CD4-positive, alpha-beta T cell (primary cell): ENCODE data around the gene KCNJ15. TPM values are rescaled to one million over a fixed set of nuclear protein-coding genes. Genes with fewer than 3 reads are reported as not detected.

Experiments
- ATAC-seq: fragments of 200-7000 bp; cut with Tn5 transposase; one replicate; pipeline ENCODE4 v1.10.0; 2022; ENCODE audit warnings: mild to moderate bottlenecking; ENCODE audit not compliant: poor library complexity
- CTCF ChIA-PET: fragments of 350-600 bp; sonication (Branson Sonifier 250); formaldehyde crosslinking; loops from one replicate; lab custom pipeline; 2021; ENCODE audit warnings: antibody characterized with exemption, inconsistent platforms; lab: Charles Lee
- POLR2A ChIA-PET: fragments of 350-600 bp; sonication (Branson Sonifier 250); formaldehyde crosslinking; loops from one replicate; lab custom pipeline; 2021; ENCODE audit warnings: antibody characterized with exemption, inconsistent platforms; lab: Charles Lee
- DNase-seq, 14 experiments: peaks; one replicate each; pipeline ENCODE4 v3.0.0-alpha.2; 2013 to 2020; ENCODE audit warnings: mixed read lengths in 2 of 14
- H3K27ac ChIP-seq, 2 donors: one replicate each; pipeline versions ENCODE4 v1.5.1 to v1.7.0; 2013; ENCODE audit warnings: low read length in 2 of 2, low read depth in 1 of 2, mild to moderate bottlenecking in 1 of 2
- H3K27me3 ChIP-seq, 2 experiments: 1 replicate in 1 of 2; 2 replicates in 1 of 2; pipeline versions ENCODE4 v1.6.1 to v1.7.0; 2013; ENCODE audit warnings: low read length in 2 of 2, control low read depth in 1 of 2, mild to moderate bottlenecking in 1 of 2, moderate library complexity in 1 of 2; ENCODE audit not compliant: insufficient read depth in 2 of 2, control insufficient read depth in 1 of 2
- H3K36me3 ChIP-seq: one replicate; pipeline ENCODE4 v1.6.1; 2013; ENCODE audit warnings: low read length, control low read depth; ENCODE audit not compliant: insufficient read depth
- H3K4me1 ChIP-seq: one replicate; pipeline ENCODE4 v1.6.1; 2013; ENCODE audit warnings: low read length, control low read depth; ENCODE audit not compliant: insufficient read depth
- H3K4me3 ChIP-seq: one replicate; pipeline ENCODE4 v1.5.1; 2013; ENCODE audit warnings: mild to moderate bottlenecking, low read length, moderate library complexity
- H3K9me3 ChIP-seq, 2 experiments: 1 replicate in 1 of 2; 2 replicates in 1 of 2; pipeline versions ENCODE4 v1.6.1 to v1.7.0; 2013; ENCODE audit warnings: low read length in 2 of 2, mild to moderate bottlenecking in 2 of 2, control low read depth in 1 of 2, moderate library complexity in 1 of 2; ENCODE audit not compliant: control insufficient read depth in 1 of 2, insufficient read depth in 1 of 2
- H3K27ac Mint-ChIP-seq: one replicate; pipeline ENCODE4 v1.8.0; 2020; ENCODE audit warnings: mixed read lengths
- H3K27me3 Mint-ChIP-seq: one replicate; pipeline ENCODE4 v1.8.0; 2021; ENCODE audit warnings: mixed read lengths
- H3K36me3 Mint-ChIP-seq: one replicate; pipeline ENCODE4 v1.8.0; 2021; ENCODE audit warnings: low read depth, mixed read lengths
- H3K4me1 Mint-ChIP-seq: one replicate; pipeline ENCODE4 v1.8.0; 2021; ENCODE audit warnings: low read depth, mixed read lengths
- H3K4me3 Mint-ChIP-seq: one replicate; pipeline ENCODE4 v1.8.0; 2020; ENCODE audit warnings: mild to moderate bottlenecking, mixed read lengths
- H3K9me3 Mint-ChIP-seq: one replicate; pipeline ENCODE4 v1.8.0; 2020; ENCODE audit warnings: mixed read lengths
- CTCF ChIP-seq: fragments of 200-600 bp; IDR thresholded peaks from one replicate; pipeline ENCODE4 v1.8.0; 2022; ENCODE audit warnings: antibody characterized with exemption, mild to moderate bottlenecking
- intact Hi-C, 2 experiments: fragments of 100-400 bp; cut with DNase I in 1 of 2; cut with micrococcal nuclease in 1 of 2; formaldehyde crosslinking; loops; one replicate each; pipeline versions ENCODE4 v1.15.1 to v1.9.0; 2023 to 2025; cut with DNase I, micrococcal nuclease
- total RNA-seq, 174 experiments: library from RNA in 2 of 174; stranded (reverse) in 2 of 174; gene quantifications; one replicate each; pipeline ENCODE4 v1.2.3 and lab custom pipeline; 2021 to 2026

The KCNJ15 gene
- total RNA-seq, 2 experiments from 2014 or later, result 0.19 TPM; not detected in 1

- peaks cover 7% of the 10 kb centered on the region for H3K4me1 ChIP-seq
- ChIA-PET CTCF (no interaction called here), POLR2A (no interaction called here)
- H3K4me3 ChIP-seq, result no peak overlapping the region
- Mint-ChIP-seq H3K9me3 (no peaks in the 10 kb centered on the region), H3K27me3 (peaks cover 6% of the 10 kb centered on the region), H3K36me3 (no peaks in the 10 kb centered on the region), H3K4me3 (no peak overlapping the region), H3K4me1 (peaks cover 14% of the 10 kb centered on the region), H3K27ac (no peak overlapping the region)
- H3K27me3 ChIP-seq, result no peaks in the 10 kb centered on the region
- no peaks in the 10 kb centered on the region for H3K9me3 ChIP-seq
- H3K27ac ChIP-seq, result no peak overlapping the region
- ATAC-seq (no peak), DNase-seq (no peak)
- intact Hi-C loops, result no loop called here
- H3K36me3 ChIP-seq, result no peaks in the 10 kb centered on the region
- no peak for TF ChIP-seq CTCF
Observed at GRCh38 chr21:38350684-38351083, 93.9 kb downstream of the KCNJ15 start.

GRCh38 chr21:38351176-38351959, 94.6 kb downstream of the KCNJ15 start:
- no peak overlapping the region for H3K27ac Mint-ChIP-seq
- no peaks in the 10 kb centered on the region for H3K9me3 ChIP-seq
- no peaks in the 10 kb centered on the region for H3K36me3 Mint-ChIP-seq
- H3K27ac ChIP-seq, result no peak overlapping the region
- DNase-seq (no peak), ATAC-seq (no peak)
- no peaks in the 10 kb centered on the region for H3K36me3 ChIP-seq
- no peaks in the 10 kb centered on the region for H3K27me3 ChIP-seq
- ChIA-PET POLR2A (interaction anchor here (1.0 to 1.3 kb wide), 2 partner anchors 28 to 131 kb away, joined by 3 to 4 read pairs; no protein-coding TSS in a partner anchor), CTCF (interaction anchor here (1.2 to 1.7 kb wide), 3 partner anchors 13 to 51 kb away, joined by 3 to 5 read pairs (median 4); no protein-coding TSS in a partner anchor)
- TF ChIP-seq CTCF, result no peak
- peaks cover 14% of the 10 kb centered on the region for H3K4me1 Mint-ChIP-seq
- H3K4me3 Mint-ChIP-seq, result no peak overlapping the region
- H3K9me3 Mint-ChIP-seq, result no peaks in the 10 kb centered on the region
- peaks cover 6% of the 10 kb centered on the region for H3K27me3 Mint-ChIP-seq
- intact Hi-C loops, result no loop called here
- no peak overlapping the region for H3K4me3 ChIP-seq
- H3K4me1 ChIP-seq, result peaks cover 12% of the 10 kb centered on the region

- Histone ChIP-seq H3K9me3 (no peaks in the 10 kb centered on the region), H3K4me3 (no peak overlapping the region), H3K36me3 (no peaks in the 10 kb centered on the region), H3K27me3 (no peaks in the 10 kb centered on the region), H3K27ac (no peak overlapping the region), H3K4me1 (peaks cover 12% of the 10 kb centered on the region)
- Mint-ChIP-seq H3K4me1 (peaks cover 14% of the 10 kb centered on the region), H3K9me3 (no peaks in the 10 kb centered on the region), H3K36me3 (no peaks in the 10 kb centered on the region), H3K4me3 (peak overlapping the region; percentile 21), H3K27me3 (peaks cover 6% of the 10 kb centered on the region), H3K27ac (no peak overlapping the region)
- POLR2A ChIA-PET, result interaction anchor here (0.7 to 1.3 kb wide), 5 partner anchors 10 to 193 kb away, joined by 3 to 4 read pairs (median 3); no protein-coding TSS in a partner anchor
- intact Hi-C loops, result loop anchor here (1.0 kb wide), 2 partner anchors 133 to 193 kb away; no protein-coding TSS in a partner anchor
- ATAC-seq (no peak), DNase-seq (peak in 2 of 14 experiments; percentile 28 to 50)
- no peak for TF ChIP-seq CTCF
- CTCF ChIA-PET, result interaction anchor here (0.8 to 1.7 kb wide), 10 partner anchors 14 to 195 kb away, joined by 3 to 8 read pairs (median 4); no protein-coding TSS in a partner anchor
Observed at GRCh38 chr21:38351961-38352521, 95.2 kb downstream of the KCNJ15 start.
